ENCODE results near the gene SPOCK1.

The SPOCK1 gene

GRCh38 chr5:137402436-137403187 lies 96.5 kb downstream of the SPOCK1 start:
- no peaks in the 10 kb centered on the region for H3K9me3 ChIP-seq (ENCODE audit: control insufficient read depth in 2 of 2, low read length in 2 of 2)
- peaks cover 0 to 1% of the 10 kb centered on the region in 2 donors for H3K27me3 ChIP-seq (ENCODE audit: control insufficient read depth in 2 of 2, insufficient read depth in 2 of 2, low read length in 2 of 2)
- no peaks in the 10 kb centered on the region for H3K4me1 ChIP-seq (ENCODE audit: control insufficient read depth in 2 of 2, insufficient read depth in 2 of 2, low read length in 2 of 2)
- no peak overlapping the region for H3K9ac ChIP-seq (ENCODE audit: low read depth in 1 of 2, low read length in 2 of 2)
- no peak overlapping the region for H3K27ac ChIP-seq (ENCODE audit: low read depth in 2 of 2, low read length in 2 of 2)
- no peak overlapping the region for H3K4me3 ChIP-seq (ENCODE audit: low read length in 2 of 2)
- H3K36me3 ChIP-seq (ENCODE audit: control insufficient read depth in 2 of 2, insufficient read depth in 2 of 2, low read length in 2 of 2): no peaks in the 10 kb centered on the region

GRCh38 chr5:137401946-137402345 lies 97.2 kb downstream of the SPOCK1 start:
- peaks cover 0 to 3% of the 10 kb centered on the region in 2 donors for H3K27me3 ChIP-seq (ENCODE audit: control insufficient read depth in 2 of 2, insufficient read depth in 2 of 2, low read length in 2 of 2)
- H3K36me3 ChIP-seq (ENCODE audit: control insufficient read depth in 2 of 2, insufficient read depth in 2 of 2, low read length in 2 of 2): no peaks in the 10 kb centered on the region
- no peak overlapping the region for H3K9ac ChIP-seq (ENCODE audit: low read depth in 1 of 2, low read length in 2 of 2)
- no peak overlapping the region for H3K27ac ChIP-seq (ENCODE audit: low read depth in 2 of 2, low read length in 2 of 2)
- H3K4me3 ChIP-seq (ENCODE audit: low read length in 2 of 2): no peak overlapping the region
- no peaks in the 10 kb centered on the region for H3K4me1 ChIP-seq (ENCODE audit: control insufficient read depth in 2 of 2, insufficient read depth in 2 of 2, low read length in 2 of 2)
- no peaks in the 10 kb centered on the region for H3K9me3 ChIP-seq (ENCODE audit: control insufficient read depth in 2 of 2, low read length in 2 of 2)

- H3K4me1 ChIP-seq (ENCODE audit: control insufficient read depth in 2 of 2, insufficient read depth in 2 of 2, low read length in 2 of 2): no peaks in the 10 kb centered on the region
- H3K27ac ChIP-seq (ENCODE audit: low read depth in 2 of 2, low read length in 2 of 2): no peak overlapping the region
- H3K9ac ChIP-seq (ENCODE audit: low read depth in 1 of 2, low read length in 2 of 2): no peak overlapping the region
- no peaks in the 10 kb centered on the region for H3K36me3 ChIP-seq (ENCODE audit: control insufficient read depth in 2 of 2, insufficient read depth in 2 of 2, low read length in 2 of 2)
- H3K27me3 ChIP-seq (ENCODE audit: control insufficient read depth in 2 of 2, insufficient read depth in 2 of 2, low read length in 2 of 2): peaks cover 0 to 3% of the 10 kb centered on the region in 2 donors
- H3K9me3 ChIP-seq (ENCODE audit: control insufficient read depth in 2 of 2, low read length in 2 of 2): no peaks in the 10 kb centered on the region
- H3K4me3 ChIP-seq (ENCODE audit: low read length in 2 of 2): no peak overlapping the region
These were observed 98.6 kb downstream of the SPOCK1 start for GRCh38 chr5:137400571-137400970.

- H3K4me1 ChIP-seq (ENCODE audit: control insufficient read depth in 2 of 2, insufficient read depth in 2 of 2, low read length in 2 of 2): no peaks in the 10 kb centered on the region
- no peaks in the 10 kb centered on the region for H3K9me3 ChIP-seq (ENCODE audit: control insufficient read depth in 2 of 2, low read length in 2 of 2)
- H3K36me3 ChIP-seq (ENCODE audit: control insufficient read depth in 2 of 2, insufficient read depth in 2 of 2, low read length in 2 of 2): no peaks in the 10 kb centered on the region
- no peak overlapping the region for H3K9ac ChIP-seq (ENCODE audit: low read depth in 1 of 2, low read length in 2 of 2)
- H3K27ac ChIP-seq (ENCODE audit: low read depth in 2 of 2, low read length in 2 of 2): no peak overlapping the region
- H3K27me3 ChIP-seq (ENCODE audit: control insufficient read depth in 2 of 2, insufficient read depth in 2 of 2, low read length in 2 of 2): peaks cover 0 to 3% of the 10 kb centered on the region in 2 donors
- no peak overlapping the region for H3K4me3 ChIP-seq (ENCODE audit: low read length in 2 of 2)
These were observed 99.2 kb downstream of the SPOCK1 start for GRCh38 chr5:137399911-137400310.

- Histone ChIP-seq H3K9me3 (ENCODE audit: control insufficient read depth in 2 of 2, low read length in 2 of 2) (no peaks in the 10 kb centered on the region), H3K27ac (ENCODE audit: low read depth in 2 of 2, low read length in 2 of 2) (no peak overlapping the region), H3K9ac (ENCODE audit: low read depth in 1 of 2, low read length in 2 of 2) (no peak overlapping the region), H3K36me3 (ENCODE audit: control insufficient read depth in 2 of 2, insufficient read depth in 2 of 2, low read length in 2 of 2) (no peaks in the 10 kb centered on the region), H3K27me3 (ENCODE audit: control insufficient read depth in 2 of 2, insufficient read depth in 2 of 2, low read length in 2 of 2) (peaks cover 0 to 3% of the 10 kb centered on the region in 2 donors), H3K4me3 (ENCODE audit: low read length in 2 of 2) (no peak overlapping the region), H3K4me1 (ENCODE audit: control insufficient read depth in 2 of 2, insufficient read depth in 2 of 2, low read length in 2 of 2) (no peaks in the 10 kb centered on the region)
These were observed 100.4 kb downstream of the SPOCK1 start for GRCh38 chr5:137398751-137399150.

DNA sequence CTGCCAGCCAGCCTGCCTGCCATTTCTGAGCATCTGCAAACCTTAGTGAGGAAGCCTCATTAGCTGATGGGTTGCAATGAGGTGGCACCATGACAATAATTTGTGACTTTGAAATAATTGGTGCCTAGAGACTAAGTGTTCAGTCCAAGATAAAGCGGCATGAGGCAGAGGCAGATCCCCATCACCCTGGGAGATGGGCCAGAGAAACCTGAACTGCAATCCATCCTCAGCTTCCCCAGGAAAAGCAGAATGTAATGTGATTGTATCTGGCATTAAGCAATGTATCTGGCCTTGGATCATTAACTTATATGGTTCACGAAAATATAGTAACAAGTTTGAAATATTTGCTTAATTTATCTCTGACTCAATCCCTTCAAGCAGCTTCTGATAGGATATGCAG lies 101.0 kb downstream of the SPOCK1 start:
- Histone ChIP-seq H3K9ac (ENCODE audit: low read depth in 1 of 2, low read length in 2 of 2) (no peak overlapping the region), H3K36me3 (ENCODE audit: control insufficient read depth in 2 of 2, insufficient read depth in 2 of 2, low read length in 2 of 2) (no peaks in the 10 kb centered on the region), H3K4me3 (ENCODE audit: low read length in 2 of 2) (no peak overlapping the region), H3K27me3 (ENCODE audit: control insufficient read depth in 2 of 2, insufficient read depth in 2 of 2, low read length in 2 of 2) (peaks cover 0 to 3% of the 10 kb centered on the region in 2 donors), H3K4me1 (ENCODE audit: control insufficient read depth in 2 of 2, insufficient read depth in 2 of 2, low read length in 2 of 2) (no peaks in the 10 kb centered on the region), H3K9me3 (ENCODE audit: control insufficient read depth in 2 of 2, low read length in 2 of 2) (no peaks in the 10 kb centered on the region), H3K27ac (ENCODE audit: low read depth in 2 of 2, low read length in 2 of 2) (no peak overlapping the region)

DNA sequence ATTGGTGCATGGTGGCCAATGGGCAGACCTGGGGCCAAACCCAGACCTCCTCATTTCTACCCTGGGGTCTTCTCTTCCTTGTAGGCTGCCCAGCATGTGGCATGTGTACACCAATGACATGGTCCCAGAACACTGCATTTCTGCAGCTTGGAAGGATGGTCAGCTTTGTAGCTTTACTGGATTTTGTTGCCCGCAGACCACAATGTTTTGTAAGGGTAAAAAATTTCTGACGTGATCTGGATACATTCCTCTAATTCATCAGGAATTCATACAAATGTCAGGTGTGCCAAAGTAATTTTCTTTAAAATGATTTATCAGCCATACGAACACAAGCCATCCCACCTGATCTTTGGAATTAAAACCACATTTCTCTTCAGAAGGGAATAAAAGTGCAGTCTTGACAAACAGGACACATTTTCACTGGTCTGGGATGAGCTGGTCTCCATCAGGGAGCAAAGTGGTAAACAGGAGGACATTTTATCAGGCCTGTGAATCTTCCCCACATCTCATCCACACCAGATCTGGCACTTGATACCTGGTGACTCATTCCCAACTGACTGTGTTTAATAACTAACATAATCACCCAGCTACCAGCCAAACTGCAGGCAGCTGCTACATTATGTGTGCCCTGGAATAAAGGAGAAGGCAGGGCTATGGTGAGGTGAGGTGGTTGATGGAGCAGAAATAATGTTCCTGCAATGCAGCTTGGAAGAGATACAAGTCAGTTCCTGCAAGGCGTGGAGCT lies 103.9 kb downstream of the SPOCK1 start:
- no peaks in the 10 kb centered on the region for H3K4me1 ChIP-seq (ENCODE audit: control insufficient read depth in 2 of 2, insufficient read depth in 2 of 2, low read length in 2 of 2)
- H3K9me3 ChIP-seq (ENCODE audit: control insufficient read depth in 2 of 2, low read length in 2 of 2): no peaks in the 10 kb centered on the region
- H3K4me3 ChIP-seq (ENCODE audit: low read length in 2 of 2): no peak overlapping the region
- no peak overlapping the region for H3K27ac ChIP-seq (ENCODE audit: low read depth in 2 of 2, low read length in 2 of 2)
- no peaks in the 10 kb centered on the region for H3K36me3 ChIP-seq (ENCODE audit: control insufficient read depth in 2 of 2, insufficient read depth in 2 of 2, low read length in 2 of 2)
- peaks cover 0 to 3% of the 10 kb centered on the region in 2 donors for H3K27me3 ChIP-seq (ENCODE audit: control insufficient read depth in 2 of 2, insufficient read depth in 2 of 2, low read length in 2 of 2)
- no peak overlapping the region for H3K9ac ChIP-seq (ENCODE audit: low read depth in 1 of 2, low read length in 2 of 2)

- H3K27ac ChIP-seq (ENCODE audit: low read depth in 2 of 2, low read length in 2 of 2): no peak overlapping the region
- no peak overlapping the region for H3K4me3 ChIP-seq (ENCODE audit: low read length in 2 of 2)
- no peaks in the 10 kb centered on the region for H3K9me3 ChIP-seq (ENCODE audit: control insufficient read depth in 2 of 2, low read length in 2 of 2)
- H3K9ac ChIP-seq (ENCODE audit: low read depth in 1 of 2, low read length in 2 of 2): no peak overlapping the region
- H3K4me1 ChIP-seq (ENCODE audit: control insufficient read depth in 2 of 2, insufficient read depth in 2 of 2, low read length in 2 of 2): no peaks in the 10 kb centered on the region
- no peaks in the 10 kb centered on the region for H3K36me3 ChIP-seq (ENCODE audit: control insufficient read depth in 2 of 2, insufficient read depth in 2 of 2, low read length in 2 of 2)
- H3K27me3 ChIP-seq (ENCODE audit: control insufficient read depth in 2 of 2, insufficient read depth in 2 of 2, low read length in 2 of 2): peaks cover 0 to 3% of the 10 kb centered on the region in 2 donors
These were observed 104.7 kb downstream of the SPOCK1 start for GRCh38 chr5:137394380-137394779.

DNA sequence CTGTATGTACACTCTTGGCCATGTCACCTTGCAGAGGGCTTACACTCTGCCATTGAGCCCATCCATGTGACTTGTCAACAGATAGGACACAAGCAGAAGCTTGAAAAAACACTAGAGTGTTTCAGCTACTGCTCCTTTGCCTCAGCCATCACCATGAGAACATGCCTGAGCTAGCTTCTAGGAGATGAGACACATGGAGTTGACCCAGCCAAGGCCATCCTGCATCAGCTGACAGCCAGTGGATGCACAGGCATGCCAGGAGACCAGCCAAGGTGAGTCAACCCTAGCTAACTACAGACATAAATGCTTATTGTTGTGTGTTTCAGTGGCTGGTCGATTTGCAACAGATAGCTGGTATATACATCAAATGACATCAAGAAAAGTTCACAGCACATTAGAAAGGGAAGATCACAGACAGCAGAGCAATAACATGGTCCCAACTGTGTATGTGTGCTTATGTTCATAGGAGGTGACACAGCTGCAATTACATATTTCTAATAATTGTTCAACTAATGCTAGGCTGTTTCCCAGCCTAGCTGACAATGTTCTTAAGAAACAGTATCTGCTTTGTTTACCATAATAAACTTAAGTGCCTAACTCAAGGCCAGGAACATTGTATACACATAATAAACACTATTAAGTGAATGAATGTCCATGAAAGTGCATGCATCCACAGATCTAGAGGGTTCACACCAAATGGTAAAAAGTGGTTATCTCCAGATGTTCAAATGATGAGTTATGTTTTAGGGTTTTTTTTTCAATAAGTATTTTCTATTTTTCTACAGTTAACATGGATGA lies 105.7 kb downstream of the SPOCK1 start:
- H3K27ac ChIP-seq (ENCODE audit: low read depth in 2 of 2, low read length in 2 of 2): no peak overlapping the region
- H3K36me3 ChIP-seq (ENCODE audit: control insufficient read depth in 2 of 2, insufficient read depth in 2 of 2, low read length in 2 of 2): no peaks in the 10 kb centered on the region
- H3K4me1 ChIP-seq (ENCODE audit: control insufficient read depth in 2 of 2, insufficient read depth in 2 of 2, low read length in 2 of 2): no peaks in the 10 kb centered on the region
- H3K9ac ChIP-seq (ENCODE audit: low read depth in 1 of 2, low read length in 2 of 2): no peak overlapping the region
- no peaks in the 10 kb centered on the region for H3K9me3 ChIP-seq (ENCODE audit: control insufficient read depth in 2 of 2, low read length in 2 of 2)
- no peak overlapping the region for H3K4me3 ChIP-seq (ENCODE audit: low read length in 2 of 2)
- peaks cover 0 to 3% of the 10 kb centered on the region in 2 donors for H3K27me3 ChIP-seq (ENCODE audit: control insufficient read depth in 2 of 2, insufficient read depth in 2 of 2, low read length in 2 of 2)

DNA sequence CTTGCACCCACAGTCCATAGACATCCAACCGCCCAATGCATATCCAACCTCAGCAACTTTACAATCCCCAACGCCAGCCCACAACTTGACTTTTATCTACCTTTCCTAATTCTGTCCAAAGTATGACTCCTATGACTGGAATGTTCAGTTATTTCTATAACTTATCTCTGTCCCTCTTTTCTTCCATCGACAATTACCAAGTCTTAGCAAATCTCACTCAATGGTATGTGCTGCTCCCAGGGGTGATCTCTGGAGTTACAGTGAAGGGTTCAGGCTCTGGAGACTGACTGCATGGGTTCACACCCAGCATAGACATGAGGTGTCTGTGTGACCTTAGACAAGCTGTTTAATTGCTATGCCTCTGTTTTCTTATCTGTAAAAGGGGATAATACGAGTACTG lies 106.9 kb downstream of the SPOCK1 start:
- Histone ChIP-seq H3K27ac (ENCODE audit: low read depth in 2 of 2, low read length in 2 of 2) (no peak overlapping the region), H3K4me3 (ENCODE audit: low read length in 2 of 2) (no peak overlapping the region), H3K9me3 (ENCODE audit: control insufficient read depth in 2 of 2, low read length in 2 of 2) (no peaks in the 10 kb centered on the region), H3K36me3 (ENCODE audit: control insufficient read depth in 2 of 2, insufficient read depth in 2 of 2, low read length in 2 of 2) (no peaks in the 10 kb centered on the region), H3K27me3 (ENCODE audit: control insufficient read depth in 2 of 2, insufficient read depth in 2 of 2, low read length in 2 of 2) (no peaks in the 10 kb centered on the region), H3K4me1 (ENCODE audit: control insufficient read depth in 2 of 2, insufficient read depth in 2 of 2, low read length in 2 of 2) (no peaks in the 10 kb centered on the region), H3K9ac (ENCODE audit: low read depth in 1 of 2, low read length in 2 of 2) (no peak overlapping the region)

Data from mucosa of rectum (tissue), 2 donors.